Cerebellar cortex (tissue), 1 donor: ENCODE data around the gene TF.
A peak's percentile ranks its signal among the peaks of the same experiment; 100 is the strongest.

ENCODE experiments used
- DNase-seq: peaks from one replicate; pipeline ENCODE4 v3.0.0-alpha.2; 2015; ENCODE audit warnings: low spot score

TF gene

GRCh38 chr3:133812872-133813271 is 66.7 kb downstream of the TF start:
- DNase-seq: peak; percentile 12

DNA sequence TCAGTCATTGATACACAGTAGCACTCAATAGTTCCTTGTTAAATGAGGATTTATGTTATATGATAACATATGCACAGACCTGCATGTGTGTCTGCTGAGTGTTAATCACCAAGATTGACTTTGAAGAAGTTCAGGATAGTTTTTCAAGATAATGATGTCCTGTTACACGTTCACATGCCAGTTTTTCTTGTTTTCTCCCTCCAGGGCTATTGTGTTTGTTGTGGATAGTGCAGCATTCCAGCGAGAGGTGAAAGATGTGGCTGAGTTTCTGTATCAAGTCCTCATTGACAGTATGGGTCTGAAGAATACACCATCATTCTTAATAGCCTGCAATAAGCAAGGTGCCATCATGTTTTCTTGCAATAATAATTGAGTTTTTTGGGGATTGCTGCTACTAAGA is 69.2 kb downstream of the TF start:
- DNase-seq: no peak

DNA sequence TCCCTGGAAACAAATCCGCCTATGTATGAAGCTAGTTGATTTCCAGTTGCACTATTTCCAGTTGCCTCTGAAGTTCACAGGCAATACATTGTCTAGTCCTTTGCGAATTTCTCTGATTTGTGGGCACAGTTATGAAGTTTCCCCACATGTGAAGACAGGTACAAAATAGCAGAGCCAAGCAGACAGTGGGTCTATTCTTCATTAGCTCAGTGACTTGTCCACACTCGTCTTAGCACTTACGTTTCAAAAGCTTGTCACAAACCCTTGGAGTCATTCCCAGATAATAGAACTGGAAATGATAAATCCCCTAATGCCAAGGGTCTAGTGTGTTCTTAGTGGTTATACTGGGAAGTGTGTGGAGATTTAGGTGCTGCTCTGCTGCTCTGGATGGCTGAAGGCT is 73.9 kb downstream of the TF start:
- no peak for DNase-seq

GRCh38 chr3:133820889-133821675 is 74.9 kb downstream of the TF start:
- DNase-seq: no peak

- no peak for DNase-seq
Observed at GRCh38 chr3:133821767-133822638, 75.8 kb downstream of the TF start.

DNA sequence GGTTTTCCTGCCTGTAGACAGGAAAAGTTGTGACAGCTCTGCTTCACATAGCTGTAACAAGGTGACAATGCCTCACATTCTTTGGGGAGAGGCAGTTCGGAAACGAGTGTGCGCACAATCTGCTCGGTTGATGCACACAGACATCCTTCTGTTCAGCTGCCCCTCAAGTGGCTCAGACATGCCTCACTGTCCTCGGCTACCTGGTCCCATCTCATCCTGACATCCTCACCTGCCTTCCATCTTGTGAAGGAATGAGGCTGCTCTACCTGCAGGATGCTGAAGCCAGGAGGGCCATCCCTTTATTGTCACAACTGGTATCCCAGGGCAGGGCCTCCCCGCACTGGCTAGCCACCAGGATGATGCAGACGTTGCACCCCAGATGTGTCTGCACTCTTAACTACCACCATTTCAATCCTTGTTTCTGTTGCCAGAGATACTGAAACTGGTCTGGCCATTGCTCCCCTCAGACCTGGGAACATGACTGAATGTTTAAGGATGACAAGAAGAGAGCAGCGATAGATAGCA is 78.8 kb downstream of the TF start:
- DNase-seq: no peak

DNA sequence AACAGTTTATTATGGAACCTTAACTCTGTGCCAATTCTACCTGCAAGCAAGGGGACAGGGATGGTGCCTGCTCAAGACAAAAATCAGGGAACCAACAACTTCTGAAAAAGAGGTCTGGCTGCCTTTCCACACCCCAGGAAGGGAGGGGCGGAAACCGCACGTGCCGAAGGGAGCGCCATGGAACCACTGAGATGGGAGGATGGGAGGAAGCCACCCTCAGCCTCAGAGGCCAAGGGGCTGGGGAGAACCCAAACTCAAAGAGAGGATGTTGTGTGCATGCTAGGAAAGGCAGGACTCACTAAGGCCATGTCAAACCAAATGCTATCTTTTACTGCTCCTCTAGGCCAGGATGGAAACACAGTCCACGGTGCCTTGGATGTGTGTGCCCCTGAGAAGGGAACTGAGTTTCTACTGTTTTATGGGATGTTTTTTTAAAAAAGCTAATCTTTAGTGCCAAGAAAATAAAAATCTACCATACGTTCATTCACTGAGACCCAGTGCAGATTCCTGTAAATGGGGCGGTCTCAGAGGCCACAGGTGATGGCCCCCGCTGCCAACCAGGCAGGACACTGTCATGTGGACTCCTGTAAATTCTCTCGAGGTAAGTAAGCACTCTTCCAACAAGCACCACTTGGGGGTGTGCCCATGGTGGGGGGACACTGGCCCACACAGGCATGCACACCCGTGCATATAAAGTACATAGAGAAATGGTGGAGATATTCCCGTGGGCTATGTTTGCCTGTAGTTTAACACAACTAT is 80.0 kb downstream of the TF start:
- no peak for DNase-seq

GRCh38 chr3:133827136-133827535 is 80.9 kb downstream of the TF start:
- peak; percentile 92 for DNase-seq

DNA sequence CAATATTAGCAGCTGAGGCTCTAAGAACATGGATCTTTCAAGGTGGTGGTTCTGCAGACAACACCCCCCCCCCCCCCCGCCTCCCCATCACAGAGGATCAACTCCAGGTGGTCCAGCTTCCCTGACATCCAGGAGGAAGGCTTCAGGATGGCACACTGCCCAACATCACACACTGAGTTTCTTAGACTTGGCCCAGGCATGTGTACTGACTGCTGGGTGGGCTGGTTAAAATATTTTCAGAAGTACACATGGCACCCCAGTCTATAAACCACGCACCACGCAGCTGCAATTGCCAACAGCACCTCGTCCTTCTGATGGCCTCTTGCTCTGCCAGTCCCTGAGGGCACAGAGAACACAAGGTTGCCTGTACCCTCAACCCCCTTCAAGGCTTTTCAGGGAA is 81.5 kb downstream of the TF start:
- no peak for DNase-seq

DNA sequence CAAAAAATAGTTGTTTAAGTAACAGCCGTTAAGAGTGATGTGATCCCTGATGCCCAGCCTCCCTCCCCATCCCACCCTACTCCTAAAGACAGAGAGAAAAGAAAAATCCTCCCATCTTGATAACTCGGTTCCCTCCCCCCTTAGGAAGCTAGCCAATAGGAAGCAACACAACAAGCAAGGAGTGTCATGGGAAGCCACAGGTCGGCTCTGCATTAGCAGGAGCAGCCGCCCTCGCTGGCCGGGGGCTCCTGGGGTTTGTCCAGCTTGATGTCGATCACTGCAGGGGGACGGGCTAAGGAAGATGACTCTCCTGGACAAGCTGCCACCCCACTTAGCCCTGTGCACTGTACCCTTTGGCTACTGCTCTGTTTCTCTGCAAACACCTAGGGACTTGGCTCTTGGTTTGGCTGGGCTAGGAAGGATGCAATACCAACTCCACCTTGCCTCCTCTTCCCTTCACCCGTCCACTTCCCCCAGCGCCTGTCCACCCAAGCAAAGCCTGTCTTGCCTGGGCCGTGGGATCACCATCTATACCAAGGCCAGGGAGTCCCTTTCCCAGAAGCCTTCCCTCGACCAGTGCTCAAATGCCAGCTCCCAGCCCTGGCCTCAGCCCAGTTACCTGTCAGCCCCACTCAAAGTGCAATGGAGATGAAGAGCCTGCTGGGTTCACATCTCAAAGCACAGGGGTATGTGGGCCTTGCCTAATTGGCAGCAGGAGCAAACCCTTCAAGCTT is 82.5 kb downstream of the TF start:
- peak; percentile 82 for DNase-seq

DNA sequence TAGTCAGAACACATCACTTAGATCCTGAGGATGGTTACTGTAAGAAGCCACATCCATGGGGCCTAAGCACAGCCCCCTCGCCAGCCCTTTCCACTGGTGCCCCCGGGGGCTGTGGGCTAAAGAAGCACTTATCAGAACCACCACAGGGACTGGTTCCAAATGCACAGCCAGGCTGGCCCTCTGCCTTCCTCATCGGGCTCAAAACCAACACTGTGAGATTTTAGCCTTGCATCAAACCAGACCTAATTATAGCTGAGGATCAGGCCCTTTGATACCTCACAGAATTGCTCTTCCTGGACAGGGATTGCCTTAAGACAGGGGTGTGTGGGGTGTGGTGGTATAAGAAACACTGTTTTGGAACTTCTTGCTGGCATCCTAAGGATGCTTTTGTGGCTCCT is 83.1 kb downstream of the TF start:
- DNase-seq: peak; percentile 79

DNA sequence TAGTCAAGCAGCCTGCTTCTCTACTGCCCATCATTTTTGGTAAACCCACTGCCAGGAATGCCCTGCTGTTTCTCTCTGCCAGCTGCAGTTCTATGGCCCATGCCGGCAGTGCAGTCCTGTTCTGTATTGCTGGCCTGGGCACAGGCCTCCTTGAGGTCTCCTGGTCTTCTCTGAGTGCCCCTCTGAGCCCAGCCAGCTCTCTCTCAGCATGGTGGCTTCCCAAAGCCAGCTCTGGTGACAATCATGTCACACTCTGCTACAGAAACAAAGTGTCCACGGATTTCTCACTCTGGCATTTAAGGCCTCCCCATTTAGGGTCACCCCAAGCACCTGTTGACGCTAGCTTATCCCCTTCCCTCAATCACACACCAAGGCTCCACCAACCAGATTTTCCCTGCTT is 83.9 kb downstream of the TF start:
- no peak for DNase-seq

DNA sequence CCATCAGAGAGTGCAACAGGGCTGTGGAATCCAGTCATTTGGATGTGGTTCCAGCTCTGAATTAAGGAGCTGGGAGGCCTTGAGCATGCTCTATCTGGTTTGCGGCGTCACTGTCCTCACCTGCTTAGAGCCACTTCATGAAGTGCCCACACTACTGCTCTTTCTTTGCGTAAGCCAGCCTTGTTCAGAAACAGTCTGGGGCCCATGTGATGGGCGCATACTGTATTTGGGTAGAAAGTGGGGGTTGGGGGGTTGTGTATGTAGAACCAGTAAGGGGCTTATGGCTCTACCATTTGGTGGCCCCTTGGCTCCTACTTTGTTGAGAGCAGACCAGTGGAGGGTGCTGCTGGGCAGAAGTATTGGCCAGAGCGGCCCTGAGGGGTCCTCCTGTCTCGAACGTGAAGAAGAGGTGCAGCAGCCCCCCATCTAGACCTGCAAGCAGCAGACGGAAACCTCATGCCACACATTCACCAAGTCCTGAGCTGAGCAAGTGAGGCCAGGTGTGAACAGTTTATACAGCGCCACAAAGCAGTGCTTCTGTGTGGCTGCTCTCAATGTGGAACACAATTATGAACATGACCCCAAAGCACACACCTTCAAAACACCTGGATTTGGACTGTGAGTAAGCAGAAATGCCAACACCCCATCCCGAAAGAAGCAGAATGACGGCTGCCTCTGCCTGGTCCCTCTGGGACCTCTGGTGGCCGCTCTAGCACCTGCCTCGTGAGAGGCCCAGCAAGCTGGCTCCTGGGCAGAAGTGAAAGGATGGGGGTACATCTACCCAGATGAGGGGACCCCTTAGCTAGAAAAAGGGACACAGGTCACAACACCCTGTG is 86.0 kb downstream of the TF start:
- DNase-seq: no peak

- no peak for DNase-seq
Observed at GRCh38 chr3:133832802-133833144, 86.6 kb downstream of the TF start.

DNA sequence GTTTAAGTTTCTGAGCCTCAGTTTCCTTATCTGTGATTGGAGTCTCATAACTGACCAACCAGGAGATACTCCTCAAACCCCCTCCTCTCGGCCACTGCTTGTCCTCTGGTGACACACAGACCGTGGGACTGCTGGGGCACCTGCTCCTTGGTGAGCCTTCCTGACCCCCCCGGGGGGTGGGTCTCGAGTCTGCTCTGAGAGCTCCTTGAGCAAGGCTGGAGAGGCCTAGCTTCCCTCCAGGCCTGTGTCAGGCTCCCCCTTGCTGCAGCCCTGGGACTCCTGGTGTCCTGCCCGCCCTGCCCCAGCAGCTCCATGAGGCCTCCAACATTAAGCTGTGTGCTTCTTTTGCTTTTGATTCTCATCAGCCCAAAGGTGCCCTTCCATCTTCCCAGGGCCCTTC is 87.1 kb downstream of the TF start:
- DNase-seq: no peak

DNA sequence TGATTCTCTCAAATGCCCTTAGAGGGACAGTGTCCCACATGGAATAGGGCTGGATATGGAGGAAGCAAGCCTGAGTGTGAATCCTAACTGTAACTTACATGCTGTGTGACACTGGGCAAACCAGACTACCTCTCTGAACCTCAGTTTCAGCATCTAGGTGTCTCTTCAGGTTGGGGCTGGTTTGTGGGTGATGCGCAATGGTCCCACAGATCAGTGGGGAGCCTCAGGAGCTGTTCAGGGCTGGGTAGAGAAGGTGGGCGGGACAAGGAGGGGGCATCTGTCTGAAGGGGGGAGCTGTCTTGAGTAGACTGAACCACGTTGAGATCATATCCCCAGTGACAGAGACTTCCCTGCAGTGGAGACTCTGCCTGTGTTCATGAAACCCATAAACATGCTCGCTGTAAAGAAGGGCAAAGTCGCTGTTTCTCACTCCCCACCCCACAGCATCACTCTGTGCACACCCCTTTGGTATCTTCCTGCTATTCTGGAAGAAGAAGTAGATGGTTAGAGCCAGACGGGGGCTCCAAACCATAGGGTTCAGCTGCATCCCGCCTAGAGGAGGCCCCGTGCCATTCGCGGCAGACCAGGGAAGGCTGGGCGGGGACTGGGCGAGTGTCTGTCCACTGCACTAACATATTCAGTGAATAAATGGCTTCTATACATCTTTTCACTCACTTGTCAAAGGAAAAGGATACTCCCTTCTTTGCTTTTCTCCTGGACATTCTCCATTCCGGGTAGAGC is 87.9 kb downstream of the TF start:
- no peak for DNase-seq

GRCh38 chr3:133834621-133835417 is 88.6 kb downstream of the TF start:
- no peak for DNase-seq

GRCh38 chr3:133835418-133835743 is 89.2 kb downstream of the TF start:
- no peak for DNase-seq

DNA sequence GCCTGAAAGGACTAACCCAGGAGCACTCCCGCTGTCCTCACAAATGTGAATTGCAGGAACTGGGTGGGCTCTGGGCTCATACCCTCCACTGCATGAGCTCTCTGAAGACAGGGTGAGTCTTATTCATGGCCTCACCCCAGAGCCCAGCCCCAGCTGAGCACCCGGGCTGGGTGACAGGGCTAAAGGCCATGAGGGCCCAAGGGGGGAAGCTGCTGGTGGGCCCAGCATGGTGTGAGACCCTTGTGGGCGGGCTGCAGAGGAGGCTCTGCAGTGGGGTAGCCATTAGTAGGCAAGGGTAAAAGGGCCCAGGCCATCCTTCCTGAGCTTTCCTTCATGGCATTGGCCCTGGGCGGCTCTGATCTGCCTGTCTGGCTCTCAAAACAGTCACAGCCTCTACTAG is 89.8 kb downstream of the TF start:
- DNase-seq: no peak
